Measurements from ENCODE around the gene FARP1.

Gene FARP1

GRCh38 chr13:98220271-98220791, 77.4 kb downstream of the FARP1 start:
- no peak for TF ChIP-seq CTCF (IDR thresholded peaks at IDR 0.05; ENCODE audit: insufficient read depth, low read length, poor library complexity, severe bottlenecking)
- no peak for DNase-seq (ENCODE audit: extremely low read depth, insufficient read length)
- Histone ChIP-seq H3K36me3 (ENCODE audit: control insufficient read depth, insufficient read depth, low read length) (no peaks in the 10 kb centered on the region), H3K27me3 (replicated peaks; ENCODE audit: control insufficient read depth, insufficient read depth, low read length) (no peaks in the 10 kb centered on the region), H3K4me3 (replicated peaks; ENCODE audit: low read depth, low read length) (no peak overlapping the region)

- H3K36me3 ChIP-seq (ENCODE audit: control insufficient read depth, insufficient read depth, low read length): no peaks in the 10 kb centered on the region
- no peak for TF ChIP-seq CTCF (IDR thresholded peaks at IDR 0.05; ENCODE audit: insufficient read depth, low read length, poor library complexity, severe bottlenecking)
- DNase-seq (ENCODE audit: extremely low read depth, insufficient read length): no peak
- H3K27me3 ChIP-seq (replicated peaks; ENCODE audit: control insufficient read depth, insufficient read depth, low read length): no peaks in the 10 kb centered on the region
- H3K4me3 ChIP-seq (replicated peaks; ENCODE audit: low read depth, low read length): no peak overlapping the region
These were observed 78.3 kb downstream of the FARP1 start for GRCh38 chr13:98221234-98221633.

GRCh38 chr13:98222081-98222554, 79.2 kb downstream of the FARP1 start:
- no peak for TF ChIP-seq CTCF (IDR thresholded peaks at IDR 0.05; ENCODE audit: insufficient read depth, low read length, poor library complexity, severe bottlenecking)
- H3K27me3 ChIP-seq (replicated peaks; ENCODE audit: control insufficient read depth, insufficient read depth, low read length): no peaks in the 10 kb centered on the region
- H3K4me3 ChIP-seq (replicated peaks; ENCODE audit: low read depth, low read length): no peak overlapping the region
- no peaks in the 10 kb centered on the region for H3K36me3 ChIP-seq (ENCODE audit: control insufficient read depth, insufficient read depth, low read length)
- no peak for DNase-seq (ENCODE audit: extremely low read depth, insufficient read length)

- Histone ChIP-seq H3K27me3 (replicated peaks; ENCODE audit: control insufficient read depth, insufficient read depth, low read length) (no peaks in the 10 kb centered on the region), H3K36me3 (ENCODE audit: control insufficient read depth, insufficient read depth, low read length) (no peaks in the 10 kb centered on the region), H3K4me3 (replicated peaks; ENCODE audit: low read depth, low read length) (no peak overlapping the region)
- no peak for TF ChIP-seq CTCF (IDR thresholded peaks at IDR 0.05; ENCODE audit: insufficient read depth, low read length, poor library complexity, severe bottlenecking)
- no peak for DNase-seq (ENCODE audit: extremely low read depth, insufficient read length)
These were observed 79.9 kb downstream of the FARP1 start for GRCh38 chr13:98222816-98223215.

- no peak for DNase-seq (ENCODE audit: extremely low read depth, insufficient read length)
- Histone ChIP-seq H3K27me3 (replicated peaks; ENCODE audit: control insufficient read depth, insufficient read depth, low read length) (no peaks in the 10 kb centered on the region), H3K4me3 (replicated peaks; ENCODE audit: low read depth, low read length) (no peak overlapping the region), H3K36me3 (ENCODE audit: control insufficient read depth, insufficient read depth, low read length) (no peaks in the 10 kb centered on the region)
- TF ChIP-seq CTCF (IDR thresholded peaks at IDR 0.05; ENCODE audit: insufficient read depth, low read length, poor library complexity, severe bottlenecking): no peak
These were observed 80.8 kb downstream of the FARP1 start for GRCh38 chr13:98223741-98224140.

- Histone ChIP-seq H3K4me3 (replicated peaks; ENCODE audit: low read depth, low read length) (no peak overlapping the region), H3K36me3 (ENCODE audit: control insufficient read depth, insufficient read depth, low read length) (no peaks in the 10 kb centered on the region), H3K27me3 (replicated peaks; ENCODE audit: control insufficient read depth, insufficient read depth, low read length) (no peaks in the 10 kb centered on the region)
- no peak for DNase-seq (ENCODE audit: extremely low read depth, insufficient read length)
- TF ChIP-seq CTCF (IDR thresholded peaks at IDR 0.05; ENCODE audit: insufficient read depth, low read length, poor library complexity, severe bottlenecking): no peak
These were observed 81.7 kb downstream of the FARP1 start for GRCh38 chr13:98224557-98224956.

Measured in GM06990 (cell line).